Measurements from ENCODE around the gene SH3GL1. TPM values are rescaled to one million over a fixed set of nuclear protein-coding genes. Genes with fewer than 3 reads are reported as not detected.

The SH3GL1 gene
- polyA plus RNA-seq, 1 donor (not counting 4 experiments of a cell fraction or from before 2014, with no cell fraction given) = 47.4 TPM

GRCh38 chr19:4366666-4367335, 33.5 kb downstream of the SH3GL1 start:
- no peaks in the 10 kb centered on the region for H3K9me1 ChIP-seq (ENCODE audit: control insufficient read depth, extremely low read depth, insufficient read depth, low read length)
- H3K27ac ChIP-seq (ENCODE audit: control insufficient read depth, insufficient read depth, low read length) = no peak overlapping the region
- dilution Hi-C loops (cut with MboI; ENCODE audit: extremely low pct_ligation_motif_present, low sequenced_read_pairs) = no loop called here
- H3K9ac ChIP-seq (ENCODE audit: control insufficient read depth, extremely low read depth, insufficient read depth, low read length) = no peak overlapping the region
- peaks cover 24% of the 10 kb centered on the region for H3K4me1 ChIP-seq (ENCODE audit: control insufficient read depth, extremely low read depth, insufficient read depth, low read length)
- no peak for FAIRE-seq
- H3K9me3 ChIP-seq (ENCODE audit: control insufficient read depth, low read depth, low read length) = no peaks in the 10 kb centered on the region
- no peak for DNase-seq (ENCODE audit: low read depth, low spot score)
- no peak overlapping the region for H3K4me3 ChIP-seq (ENCODE audit: control insufficient read depth in 2 of 3, extremely low read depth in 1 of 3, insufficient read depth in 2 of 3, low read depth in 1 of 3, low read length in 3 of 3)
- H3K36me3 ChIP-seq (ENCODE audit: control insufficient read depth in 2 of 2, extremely low read depth in 1 of 2, insufficient read depth in 2 of 2, low read length in 2 of 2) = peaks cover 28 to 39% of the 10 kb centered on the region in 2 experiments
- H3K4me2 ChIP-seq (ENCODE audit: control insufficient read depth, extremely low read depth, insufficient read depth, low read depth, low read length) = no peak overlapping the region
- no peak overlapping the region for H2AFZ ChIP-seq (ENCODE audit: control insufficient read depth, low read length)
- no peaks in the 10 kb centered on the region for H3K27me3 ChIP-seq (ENCODE audit: control insufficient read depth, extremely low read depth, insufficient read depth, low read length)
- peaks cover 34% of the 10 kb centered on the region for H3K79me2 ChIP-seq (ENCODE audit: control insufficient read depth, insufficient read depth, low read length)
- H4K20me1 ChIP-seq (ENCODE audit: control insufficient read depth, extremely low read depth, insufficient read depth, low read length) = no peaks in the 10 kb centered on the region
- TF ChIP-seq EZH2 (IDR thresholded peaks at IDR 0.05; ENCODE audit: low read length) = no peak
- TF ChIP-seq, protein P1, sequence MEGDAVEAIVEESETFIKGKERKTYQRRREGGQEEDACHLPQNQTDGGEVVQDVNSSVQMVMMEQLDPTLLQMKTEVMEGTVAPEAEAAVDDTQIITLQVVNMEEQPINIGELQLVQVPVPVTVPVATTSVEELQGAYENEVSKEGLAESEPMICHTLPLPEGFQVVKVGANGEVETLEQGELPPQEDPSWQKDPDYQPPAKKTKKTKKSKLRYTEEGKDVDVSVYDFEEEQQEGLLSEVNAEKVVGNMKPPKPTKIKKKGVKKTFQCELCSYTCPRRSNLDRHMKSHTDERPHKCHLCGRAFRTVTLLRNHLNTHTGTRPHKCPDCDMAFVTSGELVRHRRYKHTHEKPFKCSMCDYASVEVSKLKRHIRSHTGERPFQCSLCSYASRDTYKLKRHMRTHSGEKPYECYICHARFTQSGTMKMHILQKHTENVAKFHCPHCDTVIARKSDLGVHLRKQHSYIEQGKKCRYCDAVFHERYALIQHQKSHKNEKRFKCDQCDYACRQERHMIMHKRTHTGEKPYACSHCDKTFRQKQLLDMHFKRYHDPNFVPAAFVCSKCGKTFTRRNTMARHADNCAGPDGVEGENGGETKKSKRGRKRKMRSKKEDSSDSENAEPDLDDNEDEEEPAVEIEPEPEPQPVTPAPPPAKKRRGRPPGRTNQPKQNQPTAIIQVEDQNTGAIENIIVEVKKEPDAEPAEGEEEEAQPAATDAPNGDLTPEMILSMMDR (optimal IDR thresholded peaks at IDR 0.05 in 1 of 3, IDR thresholded peaks at IDR 0.05 in 1 of 3, conservative IDR thresholded peaks at IDR 0.05 in 1 of 3; ENCODE audit: extremely low read depth in 1 of 3, insufficient read depth in 2 of 3, low read length in 3 of 3) = no peak

DNA sequence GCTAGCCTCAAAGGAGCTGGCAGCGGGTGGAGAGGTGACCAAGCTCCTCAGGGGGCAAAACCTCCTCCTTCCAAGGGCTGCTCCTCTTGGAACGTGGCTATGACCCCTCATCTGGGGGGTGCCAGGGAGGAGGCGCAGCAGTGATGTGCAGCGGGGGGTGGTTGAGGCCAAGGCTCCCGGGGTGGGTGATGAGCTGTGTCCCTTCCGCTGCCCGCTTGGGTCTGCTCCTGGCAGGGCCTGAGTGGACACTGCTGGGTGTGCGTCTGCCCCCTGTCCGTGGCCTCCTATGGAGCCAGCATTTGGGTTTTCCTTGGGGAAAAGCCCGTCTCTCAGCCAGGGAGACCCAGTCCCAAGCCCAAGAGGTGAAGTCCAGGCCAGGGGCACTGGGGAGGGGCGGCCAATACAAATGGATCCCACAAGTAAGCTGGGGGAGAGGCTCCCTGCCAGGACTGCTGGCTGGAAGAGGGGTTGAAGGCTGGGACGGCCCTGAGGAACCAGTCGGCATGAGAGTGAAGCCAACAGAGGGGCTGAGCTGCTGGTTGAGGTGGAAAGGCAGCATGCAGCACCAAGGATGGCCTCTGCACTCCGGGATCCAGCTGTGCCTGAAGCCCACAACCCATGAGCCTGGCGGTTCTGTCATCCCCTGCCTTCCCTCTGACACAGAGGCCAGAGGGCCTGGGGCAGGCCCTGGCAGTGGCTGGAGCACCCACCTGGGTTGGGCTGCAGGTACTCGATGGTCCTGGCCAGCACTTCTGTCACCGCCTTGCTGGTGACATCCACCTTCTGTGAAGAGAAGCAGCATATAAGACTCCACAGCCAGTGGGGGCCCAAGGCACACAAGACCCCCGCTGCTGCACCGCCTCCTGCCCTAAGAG, 34.3 kb downstream of the SH3GL1 start:
- no peak overlapping the region for H2AFZ ChIP-seq (ENCODE audit: control insufficient read depth, low read length)
- no peak for FAIRE-seq
- H3K4me2 ChIP-seq (ENCODE audit: control insufficient read depth, extremely low read depth, insufficient read depth, low read depth, low read length) = no peak overlapping the region
- H3K4me3 ChIP-seq (ENCODE audit: control insufficient read depth in 2 of 3, extremely low read depth in 1 of 3, insufficient read depth in 2 of 3, low read depth in 1 of 3, low read length in 3 of 3) = no peak overlapping the region
- dilution Hi-C loops (cut with MboI; ENCODE audit: extremely low pct_ligation_motif_present, low sequenced_read_pairs) = no loop called here
- no peaks in the 10 kb centered on the region for H3K27me3 ChIP-seq (ENCODE audit: control insufficient read depth, extremely low read depth, insufficient read depth, low read length)
- no peaks in the 10 kb centered on the region for H3K9me3 ChIP-seq (ENCODE audit: control insufficient read depth, low read depth, low read length)
- no peak for TF ChIP-seq EZH2 (IDR thresholded peaks at IDR 0.05; ENCODE audit: low read length)
- TF ChIP-seq, protein P1 (optimal IDR thresholded peaks at IDR 0.05 in 1 of 3, IDR thresholded peaks at IDR 0.05 in 1 of 3, conservative IDR thresholded peaks at IDR 0.05 in 1 of 3; ENCODE audit: extremely low read depth in 1 of 3, insufficient read depth in 2 of 3, low read length in 3 of 3) = no peak
- no peak for DNase-seq (ENCODE audit: low read depth, low spot score)
- no peak overlapping the region for H3K9ac ChIP-seq (ENCODE audit: control insufficient read depth, extremely low read depth, insufficient read depth, low read length)
- H3K4me1 ChIP-seq (ENCODE audit: control insufficient read depth, extremely low read depth, insufficient read depth, low read length) = peaks cover 24% of the 10 kb centered on the region
- H3K36me3 ChIP-seq (ENCODE audit: control insufficient read depth in 2 of 2, extremely low read depth in 1 of 2, insufficient read depth in 2 of 2, low read length in 2 of 2) = peaks cover 28 to 37% of the 10 kb centered on the region in 2 experiments
- H3K27ac ChIP-seq (ENCODE audit: control insufficient read depth, insufficient read depth, low read length) = no peak overlapping the region
- peaks cover 29% of the 10 kb centered on the region for H3K79me2 ChIP-seq (ENCODE audit: control insufficient read depth, insufficient read depth, low read length)
- H3K9me1 ChIP-seq (ENCODE audit: control insufficient read depth, extremely low read depth, insufficient read depth, low read length) = no peaks in the 10 kb centered on the region
- H4K20me1 ChIP-seq (ENCODE audit: control insufficient read depth, extremely low read depth, insufficient read depth, low read length) = no peaks in the 10 kb centered on the region

Data from keratinocyte (primary cell).